Activated naive CD4-positive, alpha-beta T cell treated with anti-CD3 and anti-CD28 coated beads for 36 hours (primary cell): ENCODE results near the gene NAT14. TPM values are rescaled to one million over a fixed set of nuclear protein-coding genes. Genes with fewer than 3 reads are reported as not detected.

Source experiments
- CTCF ChIA-PET: fragments of 350-600 bp; sonication (Branson Sonifier 250); formaldehyde crosslinking; loops from one replicate; lab custom pipeline; 2021; ENCODE audit warnings: antibody characterized with exemption; lab: Charles Lee
- DNase-seq: peaks from one replicate; pipeline ENCODE4 v3.0.0-alpha.2; 2020
- H3K27ac Mint-ChIP-seq: one replicate; pipeline ENCODE4 v1.8.0; 2021; ENCODE audit warnings: mild to moderate bottlenecking, mixed read lengths
- H3K27me3 Mint-ChIP-seq: one replicate; pipeline ENCODE4 v1.8.0; 2021; ENCODE audit warnings: low read depth, mixed read lengths
- H3K36me3 Mint-ChIP-seq: one replicate; pipeline ENCODE4 v1.8.0; 2021; ENCODE audit warnings: low read depth, mixed read lengths
- H3K4me1 Mint-ChIP-seq: one replicate; pipeline ENCODE4 v1.8.0; 2021; ENCODE audit warnings: low read depth, mixed read lengths
- H3K4me3 Mint-ChIP-seq: one replicate; pipeline ENCODE4 v1.8.0; 2021; ENCODE audit warnings: mild to moderate bottlenecking, moderate library complexity, mixed read lengths
- H3K9me3 Mint-ChIP-seq: one replicate; pipeline ENCODE4 v1.8.0; 2021; ENCODE audit warnings: mixed read lengths
- intact Hi-C: fragments of 100-400 bp; cut with micrococcal nuclease; formaldehyde crosslinking; loops from one replicate; pipeline ENCODE4 v1.15.1; 2023
- total RNA-seq, 2 experiments: library from RNA; stranded (reverse); gene quantifications; one replicate each; pipeline ENCODE4 v1.2.3, GENCODE V29; 2021

Gene NAT14
- 1 to 10 TPM; 7.6 to 8.0 TPM for total RNA-seq

GRCh38 chr19:55484593-55485438, at the start of gene NAT14:
Gene NAT14 (plus strand): TSS chr19:55485188. CDS start chr19:55485709, 521 bp downstream.
- intact Hi-C loops = no loop called here
- DNase-seq = peak; percentile 55
- Mint-ChIP-seq H3K9me3 (no peaks in the 10 kb centered on the region), H3K36me3 (peaks cover 4% of the 10 kb centered on the region), H3K27ac (peak within 1 kb of the TSS; percentile 36), H3K27me3 (peaks cover 3% of the 10 kb centered on the region), H3K4me3 (peak within 1 kb of the TSS; percentile 76), H3K4me1 (peaks cover 19% of the 10 kb centered on the region)
- CTCF ChIA-PET = interaction anchor here (0.8 to 1.8 kb wide), 4 partner anchors 13 to 121 kb away, joined by 3 to 5 read pairs (median 3); partner anchors contain the start of gene ZNF865

GRCh38 chr19:55436847-55437246, 48.1 kb upstream of the NAT14 start:
- DNase-seq = no peak
- no peak overlapping the region for H3K27ac Mint-ChIP-seq
- intact Hi-C loops = no loop called here
- peaks cover 12% of the 10 kb centered on the region for H3K4me1 Mint-ChIP-seq
- H3K4me3 Mint-ChIP-seq = no peak overlapping the region
- peaks cover 54% of the 10 kb centered on the region for H3K27me3 Mint-ChIP-seq
- CTCF ChIA-PET = interaction anchor here (0.6 kb wide), 1 partner anchor 38 kb away, joined by 3 read pairs; no protein-coding TSS in a partner anchor
- H3K9me3 Mint-ChIP-seq = no peaks in the 10 kb centered on the region
- H3K36me3 Mint-ChIP-seq = no peaks in the 10 kb centered on the region

GRCh38 chr19:55437410-55437809, 47.6 kb upstream of the NAT14 start:
- H3K4me3 Mint-ChIP-seq = no peak overlapping the region
- CTCF ChIA-PET = interaction anchor here (0.6 kb wide), 1 partner anchor 37 kb away, joined by 3 read pairs; no protein-coding TSS in a partner anchor
- H3K27me3 Mint-ChIP-seq = peaks cover 51% of the 10 kb centered on the region
- intact Hi-C loops = no loop called here
- no peaks in the 10 kb centered on the region for H3K36me3 Mint-ChIP-seq
- H3K4me1 Mint-ChIP-seq = peaks cover 14% of the 10 kb centered on the region
- H3K27ac Mint-ChIP-seq = no peak overlapping the region
- DNase-seq = peak; percentile 47
- no peaks in the 10 kb centered on the region for H3K9me3 Mint-ChIP-seq

- H3K27ac Mint-ChIP-seq = no peak overlapping the region
- DNase-seq = no peak
- H3K36me3 Mint-ChIP-seq = no peaks in the 10 kb centered on the region
- CTCF ChIA-PET = interaction anchor here (0.6 kb wide), 1 partner anchor 1478 kb away, joined by 3 read pairs; no protein-coding TSS in a partner anchor
- H3K4me3 Mint-ChIP-seq = no peak overlapping the region
- H3K4me1 Mint-ChIP-seq = peaks cover 18% of the 10 kb centered on the region
- H3K27me3 Mint-ChIP-seq = peaks cover 59% of the 10 kb centered on the region
- intact Hi-C loops = no loop called here
- H3K9me3 Mint-ChIP-seq = no peaks in the 10 kb centered on the region
Observed at GRCh38 chr19:55439052-55439451, 45.9 kb upstream of the NAT14 start.

- no peaks in the 10 kb centered on the region for H3K9me3 Mint-ChIP-seq
- DNase-seq = no peak
Observed at GRCh38 chr19:55440411-55441105, 44.4 kb upstream of the NAT14 start.

GRCh38 chr19:55441319-55441691, 43.7 kb upstream of the NAT14 start:
- no peak overlapping the region for H3K27ac Mint-ChIP-seq
- H3K4me3 Mint-ChIP-seq = no peak overlapping the region
- CTCF ChIA-PET = no interaction called here
- H3K36me3 Mint-ChIP-seq = no peaks in the 10 kb centered on the region
- H3K4me1 Mint-ChIP-seq = peaks cover 18% of the 10 kb centered on the region
- H3K27me3 Mint-ChIP-seq = peaks cover 75% of the 10 kb centered on the region
- DNase-seq = no peak
- intact Hi-C loops = no loop called here
- H3K9me3 Mint-ChIP-seq = no peaks in the 10 kb centered on the region

More at GRCh38 chr19:55440411-55441105, 44.4 kb upstream of the NAT14 start:
- Mint-ChIP-seq H3K4me3 (no peak overlapping the region), H3K27ac (no peak overlapping the region), H3K36me3 (no peaks in the 10 kb centered on the region), H3K4me1 (peaks cover 18% of the 10 kb centered on the region), H3K27me3 (peaks cover 72% of the 10 kb centered on the region)
- CTCF ChIA-PET = no interaction called here
- intact Hi-C loops = no loop called here

- Mint-ChIP-seq H3K27ac (no peak overlapping the region), H3K4me3 (no peak overlapping the region), H3K27me3 (peaks cover 71% of the 10 kb centered on the region), H3K9me3 (no peaks in the 10 kb centered on the region), H3K36me3 (no peaks in the 10 kb centered on the region), H3K4me1 (peaks cover 18% of the 10 kb centered on the region)
- CTCF ChIA-PET = no interaction called here
- intact Hi-C loops = no loop called here
- DNase-seq = no peak
Observed at GRCh38 chr19:55441692-55442321, 43.2 kb upstream of the NAT14 start.

- H3K36me3 Mint-ChIP-seq = no peaks in the 10 kb centered on the region
- H3K4me1 Mint-ChIP-seq = peaks cover 18% of the 10 kb centered on the region
- H3K4me3 Mint-ChIP-seq = no peak overlapping the region
- H3K27me3 Mint-ChIP-seq = peaks cover 65% of the 10 kb centered on the region
- H3K27ac Mint-ChIP-seq = no peak overlapping the region
- CTCF ChIA-PET = no interaction called here
- no peak for DNase-seq
- intact Hi-C loops = no loop called here
- H3K9me3 Mint-ChIP-seq = no peaks in the 10 kb centered on the region
Observed at GRCh38 chr19:55442372-55442961, 42.5 kb upstream of the NAT14 start.

- intact Hi-C loops = no loop called here
- Mint-ChIP-seq H3K9me3 (no peaks in the 10 kb centered on the region), H3K27me3 (peaks cover 61% of the 10 kb centered on the region), H3K4me3 (no peak within 1 kb of the TSS), H3K4me1 (peaks cover 18% of the 10 kb centered on the region), H3K27ac (no peak within 1 kb of the TSS), H3K36me3 (no peaks in the 10 kb centered on the region)
- CTCF ChIA-PET = interaction anchor here (0.6 to 1.3 kb wide), 2 partner anchors 15 to 24 kb away, joined by 3 to 4 read pairs; no protein-coding TSS in a partner anchor
- DNase-seq = no peak
Observed at GRCh38 chr19:55443045-55443823, 41.8 kb upstream of the NAT14 start, which contains the start of gene SHISA7. Gene SHISA7 (minus strand): TSS chr19:55443300. CDS start chr19:55442863, 437 bp downstream.

GRCh38 chr19:55443824-55444480, 41.0 kb upstream of the NAT14 start:
- intact Hi-C loops = no loop called here
- no peak for DNase-seq
- H3K27me3 Mint-ChIP-seq = peaks cover 54% of the 10 kb centered on the region

GRCh38 chr19:55444646-55445045, 40.3 kb upstream of the NAT14 start:
- no peak overlapping the region for H3K27ac Mint-ChIP-seq
- no peak overlapping the region for H3K4me3 Mint-ChIP-seq
- DNase-seq = no peak
- CTCF ChIA-PET = interaction anchor here (1.0 kb wide), 1 partner anchor 59 kb away, joined by 4 read pairs; no protein-coding TSS in a partner anchor
- no peaks in the 10 kb centered on the region for H3K36me3 Mint-ChIP-seq
- peaks cover 47% of the 10 kb centered on the region for H3K27me3 Mint-ChIP-seq
- H3K4me1 Mint-ChIP-seq = peaks cover 18% of the 10 kb centered on the region
- H3K9me3 Mint-ChIP-seq = no peaks in the 10 kb centered on the region
- intact Hi-C loops = no loop called here

More at GRCh38 chr19:55443824-55444480, 41.0 kb upstream of the NAT14 start:
- Mint-ChIP-seq H3K4me1 (peaks cover 18% of the 10 kb centered on the region), H3K36me3 (no peaks in the 10 kb centered on the region), H3K9me3 (no peaks in the 10 kb centered on the region), H3K4me3 (no peak overlapping the region), H3K27ac (no peak overlapping the region)
- CTCF ChIA-PET = interaction anchor here (0.6 to 1.3 kb wide), 2 partner anchors 16 to 23 kb away, joined by 3 to 4 read pairs; no protein-coding TSS in a partner anchor
